IMR-90 (cell line): ENCODE data around the gene COL13A1. TPM values are rescaled to one million over a fixed set of nuclear protein-coding genes. Genes with fewer than 3 reads are reported as not detected.

Experiments used
- ATAC-seq: fragments of 200-7000 bp; cut with Tn5 transposase; 2 replicates; pipeline ENCODE4 v1.9.1; 2020; ENCODE audit warnings: low read depth, mild to moderate bottlenecking, moderate library complexity
- BruUV-seq: library from RNA; stranded (reverse); fragments of 400-500 nt; replicated peaks from 2 replicates; lab custom pipeline; 2021; lab: Mats Ljungman, UMichigan
- CTCF ChIA-PET: fragments of 300-600 bp; formaldehyde crosslinking; extraction: SDS; loops from one replicate; lab custom pipeline; 2021; ENCODE audit warnings: antibody characterized with exemption; lab: Yijun Ruan, JAX
- POLR2A ChIA-PET: fragments of 300-600 bp; sonication (Branson Sonifier 250); formaldehyde crosslinking; loops from one replicate; lab custom pipeline; 2022; ENCODE audit warnings: antibody characterized with exemption; ENCODE audit not compliant: unreplicated experiment; lab: Charles Lee
- DNase-seq: peaks from one replicate; pipeline ENCODE4 v3.0.0; 2013
- H2AFZ ChIP-seq: replicated peaks from 2 replicates; pipeline ENCODE3; 2013; ENCODE audit warnings: low read length, mild to moderate bottlenecking; ENCODE audit not compliant: poor library complexity
- H2AK5ac ChIP-seq: 2 replicates; pipeline ENCODE4 v1.6.1; 2013; ENCODE audit warnings: low read depth, low read length, inconsistent platforms
- H2AK9ac ChIP-seq: replicated peaks from 2 replicates; pipeline ENCODE3; 2013; ENCODE audit warnings: mild to moderate bottlenecking, low read depth, low read length, moderate library complexity; ENCODE audit not compliant: poor library complexity
- H2BK120ac ChIP-seq: 2 replicates; pipeline ENCODE4 v1.6.1; 2013; ENCODE audit warnings: low read depth, low read length, inconsistent platforms
- H2BK15ac ChIP-seq: 3 replicates; pipeline ENCODE4 v1.6.1; 2013; ENCODE audit warnings: low read depth, low read length, inconsistent platforms
- H2BK20ac ChIP-seq: 2 replicates; pipeline ENCODE4 v1.6.1; 2013; ENCODE audit warnings: low read depth, mild to moderate bottlenecking, inconsistent platforms, low read length, moderate library complexity
- H2BK5ac ChIP-seq: 2 replicates; pipeline ENCODE4 v1.6.1; 2013; ENCODE audit warnings: mild to moderate bottlenecking, low read depth, low read length, inconsistent platforms; ENCODE audit not compliant: poor library complexity, severe bottlenecking
- H3K14ac ChIP-seq: replicated peaks from 2 replicates; pipeline ENCODE4 v1.6.1; 2013; ENCODE audit warnings: low read depth, low read length, inconsistent platforms
- H3K18ac ChIP-seq: 2 replicates; pipeline ENCODE4 v1.6.1; 2013; ENCODE audit warnings: low read depth, low read length, control low read depth
- H3K23ac ChIP-seq: 2 replicates; pipeline ENCODE4 v1.6.1; 2013; ENCODE audit warnings: low read depth, low read length, inconsistent platforms
- H3K27ac ChIP-seq: 2 replicates; pipeline ENCODE4 v1.5.1; 2013; ENCODE audit warnings: mild to moderate bottlenecking, control low read depth, low read length; ENCODE audit not compliant: insufficient read depth
- H3K27me3 ChIP-seq: 2 replicates; pipeline ENCODE4 v1.6.1; 2013; ENCODE audit warnings: low read length; ENCODE audit not compliant: control insufficient read depth, insufficient read depth
- H3K36me3 ChIP-seq: 2 replicates; pipeline ENCODE4 v1.6.1; 2013; ENCODE audit warnings: low read length, mixed read lengths; ENCODE audit not compliant: control insufficient read depth, insufficient read depth
- H3K4ac ChIP-seq: 2 replicates; pipeline ENCODE4 v1.6.1; 2013; ENCODE audit warnings: low read depth, low read length, inconsistent platforms
- H3K4me1 ChIP-seq: 2 replicates; pipeline ENCODE4 v1.6.1; 2013; ENCODE audit warnings: low read length, mixed read lengths; ENCODE audit not compliant: control insufficient read depth, insufficient read depth
- H3K4me2 ChIP-seq: 2 replicates; pipeline ENCODE4 v1.6.1; 2013; ENCODE audit warnings: low read depth, mild to moderate bottlenecking, control low read depth, low read length, moderate library complexity
- H3K4me3 ChIP-seq: 2 replicates; pipeline ENCODE4 v1.5.1; 2013; ENCODE audit warnings: low read depth, mild to moderate bottlenecking, control low read depth, low read length, moderate library complexity; ENCODE audit not compliant: insufficient read depth
- H3K56ac ChIP-seq: 2 replicates; pipeline ENCODE4 v1.6.1; 2013; ENCODE audit warnings: low read length, inconsistent platforms; ENCODE audit not compliant: insufficient read depth; ENCODE audit errors: extremely low read depth
- H3K79me1 ChIP-seq, 2 experiments: 2 replicates each; pipeline ENCODE4 v1.6.1; 2013; ENCODE audit warnings: low read length in 2 of 2, inconsistent platforms in 1 of 2, low read depth in 1 of 2
- H3K9ac ChIP-seq: 2 replicates; pipeline ENCODE4 v1.6.1; 2013; ENCODE audit warnings: low read depth, low read length, control low read depth
- H3K9me1 ChIP-seq: 2 replicates; pipeline ENCODE4 v1.6.1; 2013; ENCODE audit warnings: low read length, inconsistent platforms; ENCODE audit not compliant: insufficient read depth
- H3K9me3 ChIP-seq: 2 replicates; pipeline ENCODE4 v1.6.1; 2013; ENCODE audit warnings: low read length; ENCODE audit not compliant: control insufficient read depth, insufficient read depth
- H4K20me1 ChIP-seq: 2 replicates; pipeline ENCODE4 v1.6.1; 2013; ENCODE audit warnings: low read length, inconsistent platforms; ENCODE audit not compliant: insufficient read depth
- H4K5ac ChIP-seq: 2 replicates; pipeline ENCODE4 v1.6.1; 2013; ENCODE audit warnings: mild to moderate bottlenecking, low read depth, low read length, control low read depth
- H4K8ac ChIP-seq, 2 experiments: 2 replicates each; pipeline ENCODE4 v1.6.1; 2013; ENCODE audit warnings: low read depth in 2 of 2, low read length in 2 of 2, control low read depth in 1 of 2, inconsistent platforms in 1 of 2
- H4K91ac ChIP-seq: 2 replicates; pipeline ENCODE4 v1.6.1; 2013; ENCODE audit warnings: low read depth, low read length, inconsistent platforms; ENCODE audit not compliant: insufficient read depth
- CEBPB ChIP-seq: IDR thresholded peaks from 2 replicates; pipeline ENCODE4 v1.6.1; 2012; ENCODE audit warnings: low read depth, low read length, improper control_type of control experiment
- FOS ChIP-seq: fragments of 150-350 bp; IDR thresholded peaks from 2 replicates; pipeline ENCODE4 v1.6.1; 2016; ENCODE audit warnings: low read depth, low read length
- MAZ ChIP-seq: IDR thresholded peaks from 2 replicates; pipeline ENCODE4 v1.6.1; 2012; ENCODE audit warnings: low read depth, mild to moderate bottlenecking, low read length, improper control_type of control experiment, moderate library complexity, borderline replicate concordance
- POLR2A ChIP-seq: IDR thresholded peaks from 2 replicates; pipeline ENCODE4 v1.6.1; 2012; ENCODE audit warnings: mild to moderate bottlenecking, low read depth, low read length
- SMC3 ChIP-seq: fragments of 150-350 bp; IDR thresholded peaks from 2 replicates; pipeline ENCODE4 v1.6.1; 2016; ENCODE audit warnings: low read depth, mild to moderate bottlenecking, antibody characterized with exemption, low read length, moderate library complexity
- USF2 ChIP-seq: fragments of 150-350 bp; IDR thresholded peaks from 2 replicates; pipeline ENCODE4 v1.6.1; 2017; ENCODE audit warnings: mild to moderate bottlenecking, antibody characterized with exemption, low read length, low read depth
- WGBS, 2 experiments: methylation state at CpG; one replicate each; pipeline versions ENCODE4 v1.1.5 to v1.1.7; 2013; ENCODE audit warnings: missing lambda C conversion rate in 2 of 2; ENCODE audit not compliant: insufficient read length in 1 of 2; ENCODE audit errors: extremely low coverage in 2 of 2; 5-methylcytosine and 5-hydroxymethylcytosine counted together
- dilution Hi-C: fragments of 300-500 bp; cut with HindIII; formaldehyde crosslinking; loops from one replicate; pipeline ENCODE4 v1.14.3; 2018; ENCODE audit warnings: low sequenced_read_pairs; ENCODE audit not compliant: unreplicated experiment
- in situ Hi-C: fragments of 300-500 bp; cut with MboI; formaldehyde crosslinking; loops from 3 replicates; pipeline ENCODE4 v1.14.3; 2019; ENCODE audit warnings: low sequenced_read_pairs, inconsistent platforms, mixed read lengths
- intact Hi-C: fragments of 100-400 bp; cut with micrococcal nuclease; formaldehyde crosslinking; loops from 2 replicates; pipeline ENCODE4 v1.10.0; 2022
- polyA plus RNA-seq, 3 experiments: library from polyadenylated mRNA; depleted of rRNA; stranded (reverse); fragments of >200 nt; gene quantifications; 2 replicates each; pipeline ENCODE4 v1.2.3, GENCODE V29; 2012; ENCODE audit warnings: low replicate concordance in 1 of 3
- total RNA-seq: library from RNA; depleted of rRNA; stranded (reverse); fragments of >200 nt; gene quantifications from 2 replicates; pipeline ENCODE4 v1.2.3, GENCODE V29; 2012

COL13A1 gene
- total and polyA plus RNA-seq, 2 of the 4 experiments (the other 2 are of a cell fraction): 12.2 to 31.3 TPM

DNA sequence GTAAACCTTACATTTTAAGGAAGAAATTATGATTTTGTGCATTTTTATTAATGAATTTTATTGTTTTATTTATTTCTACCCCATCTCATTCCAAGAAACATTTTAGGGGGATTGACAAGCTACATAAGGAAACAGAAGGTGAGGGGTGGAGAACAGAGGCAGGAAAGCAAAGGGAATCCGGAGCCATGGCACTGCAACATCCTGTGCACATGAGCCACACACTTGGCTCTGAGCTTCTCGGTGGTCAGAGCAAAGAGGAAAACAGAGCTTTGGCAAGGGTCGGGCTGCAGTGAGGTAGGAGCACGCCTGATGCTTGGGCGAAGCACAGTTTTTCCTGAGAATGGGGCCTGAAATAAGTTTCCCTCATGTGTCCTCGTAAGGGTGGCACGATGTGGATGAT lies 68.9 kb downstream of the COL13A1 start:
- dilution Hi-C loops (no loop called here), in situ Hi-C loops (no loop called here), intact Hi-C loops (no loop called here)
- Histone ChIP-seq H2BK15ac (no peak overlapping the region), H2BK120ac (no peak overlapping the region), H3K27me3 (no peaks in the 10 kb centered on the region), H3K9me1 (peaks cover 12% of the 10 kb centered on the region), H3K4me1 (peaks cover 18% of the 10 kb centered on the region), H2AK5ac (peak overlapping the region; percentile 5; the same call in 1 of the 2 replicates), H4K5ac (no peak overlapping the region), H3K23ac (no peak overlapping the region), H4K8ac (no peak overlapping the region), H3K4me2 (no peak overlapping the region), H2BK20ac (no peak overlapping the region), H2BK5ac (no peak overlapping the region), H2AFZ (no peak overlapping the region), H3K36me3 (no peaks in the 10 kb centered on the region), H3K27ac (no peak overlapping the region), H3K56ac (no peak overlapping the region), H3K4me3 (no peak overlapping the region), H3K79me1 (peaks cover 0 to 35% of the 10 kb centered on the region in 2 experiments; a peak in 2 of 4 replicates), H3K9ac (no peak overlapping the region), H3K9me3 (no peaks in the 10 kb centered on the region), H4K20me1 (no peaks in the 10 kb centered on the region), H3K18ac (no peak overlapping the region), H3K14ac (no peak overlapping the region), H4K91ac (no peak overlapping the region), H2AK9ac (no peak overlapping the region), H3K4ac (no peak overlapping the region)
- ChIA-PET CTCF (no interaction called here), POLR2A (no interaction called here)
- DNase-seq (no peak), ATAC-seq (no peak)
- 92% methylated on average over 3 of the region's 7 CpGs; no CpG with 5 or more reads in 1 of the 2 experiments for WGBS, 2 experiments
- TF ChIP-seq FOS (no peak), POLR2A (no peak), USF2 (no peak), MAZ (no peak), CEBPB (no peak), SMC3 (no peak)
- no TSS peak for BruUV-seq
